NCI-H187 (cell line): ENCODE results near the gene TXNDC11.
A peak's percentile ranks its signal among the peaks of the same experiment; 100 is the strongest.

ENCODE experiments used
- DNase-seq, 2 experiments: peaks; one replicate each; lab custom pipeline; 2025; lab: John Stamatoyannopoulos, UW

Gene TXNDC11

DNA sequence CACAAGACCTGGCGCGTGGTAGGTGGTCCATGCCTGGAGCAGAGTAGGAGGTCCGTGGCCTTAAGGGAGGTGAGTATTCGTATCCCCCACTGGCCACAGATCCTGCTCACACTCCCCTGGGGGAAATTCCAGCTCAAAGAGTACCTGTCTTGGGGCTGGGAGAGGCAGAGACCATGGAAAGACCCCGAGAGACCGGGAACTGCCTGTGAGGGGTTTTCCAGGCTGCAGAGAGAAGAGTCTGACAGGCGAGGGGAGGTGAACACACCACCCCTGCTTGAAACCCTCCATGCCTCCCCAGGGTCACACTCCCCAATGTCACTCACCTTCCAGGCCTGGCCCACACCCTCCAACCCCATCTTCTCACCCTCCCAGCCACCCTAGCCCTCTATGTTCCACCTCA, 87.0 kb downstream of the TXNDC11 start:
- no peak for DNase-seq

GRCh38 chr16:11651796-11652195, 90.9 kb downstream of the TXNDC11 start:
- DNase-seq, result no peak

- no peak for DNase-seq
Observed at GRCh38 chr16:11650641-11651591, 91.7 kb downstream of the TXNDC11 start.

DNA sequence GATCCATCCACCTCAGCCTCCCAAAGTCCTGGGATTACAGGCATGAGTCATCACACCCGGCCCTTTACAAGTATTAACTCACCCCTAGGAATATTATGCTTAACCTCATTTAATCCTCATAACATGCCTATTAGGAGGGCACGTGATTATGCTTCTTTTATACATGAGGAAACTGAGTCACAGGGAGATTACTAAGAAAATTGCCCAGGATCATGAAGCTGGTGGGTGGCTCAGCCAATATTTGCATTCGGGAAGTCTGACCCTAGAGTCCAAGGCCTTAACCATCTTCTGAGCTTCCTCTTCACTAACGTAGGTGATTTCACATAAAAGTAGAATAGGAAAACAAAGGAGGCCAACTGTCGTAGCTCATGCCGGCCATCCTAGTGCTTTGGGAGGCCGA, 93.4 kb downstream of the TXNDC11 start:
- no peak for DNase-seq

- DNase-seq, result no peak
Observed at GRCh38 chr16:11642765-11643116, 99.9 kb downstream of the TXNDC11 start.

DNA sequence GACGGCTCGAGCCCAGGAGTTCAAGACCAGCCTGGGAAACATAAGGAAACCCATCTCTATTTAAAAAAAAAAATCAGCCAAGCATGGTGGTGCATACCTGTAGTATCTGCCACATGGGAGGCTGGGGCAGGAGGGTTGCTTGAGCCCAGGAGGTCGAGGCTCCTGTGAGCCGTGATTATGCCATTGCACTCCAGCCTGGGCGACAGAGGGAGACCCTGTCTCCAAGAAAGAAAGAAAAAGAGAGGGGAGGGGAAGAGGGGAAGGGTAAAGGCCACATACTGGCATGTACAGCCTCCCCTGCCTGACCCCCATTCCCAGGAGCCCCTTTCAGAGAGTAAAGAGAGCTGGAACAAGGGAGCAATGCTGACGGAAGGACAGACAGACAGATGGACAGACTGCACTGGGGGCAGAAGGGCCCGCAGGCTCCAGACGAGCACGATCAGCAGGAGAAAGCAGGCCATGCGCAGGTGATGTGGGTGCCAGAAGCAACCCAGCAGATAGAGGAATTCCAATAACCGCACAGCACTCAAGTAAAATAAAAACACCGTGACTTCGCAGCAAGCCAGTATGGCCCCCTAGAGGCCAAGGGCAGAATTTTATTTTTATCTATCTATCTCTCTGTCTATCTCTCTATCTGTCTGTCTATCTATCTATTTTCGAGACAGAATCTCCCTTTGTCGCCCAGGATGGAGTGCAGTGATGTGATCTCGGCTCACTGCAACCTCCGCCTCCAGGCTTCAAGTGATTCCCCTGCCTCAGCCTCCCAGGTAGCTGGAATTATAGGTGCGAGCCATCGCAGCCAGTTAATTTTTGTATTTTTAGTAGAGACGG, 101.5 kb downstream of the TXNDC11 start:
- DNase-seq, result peak in 1 of 2 experiments; percentile 3

DNA sequence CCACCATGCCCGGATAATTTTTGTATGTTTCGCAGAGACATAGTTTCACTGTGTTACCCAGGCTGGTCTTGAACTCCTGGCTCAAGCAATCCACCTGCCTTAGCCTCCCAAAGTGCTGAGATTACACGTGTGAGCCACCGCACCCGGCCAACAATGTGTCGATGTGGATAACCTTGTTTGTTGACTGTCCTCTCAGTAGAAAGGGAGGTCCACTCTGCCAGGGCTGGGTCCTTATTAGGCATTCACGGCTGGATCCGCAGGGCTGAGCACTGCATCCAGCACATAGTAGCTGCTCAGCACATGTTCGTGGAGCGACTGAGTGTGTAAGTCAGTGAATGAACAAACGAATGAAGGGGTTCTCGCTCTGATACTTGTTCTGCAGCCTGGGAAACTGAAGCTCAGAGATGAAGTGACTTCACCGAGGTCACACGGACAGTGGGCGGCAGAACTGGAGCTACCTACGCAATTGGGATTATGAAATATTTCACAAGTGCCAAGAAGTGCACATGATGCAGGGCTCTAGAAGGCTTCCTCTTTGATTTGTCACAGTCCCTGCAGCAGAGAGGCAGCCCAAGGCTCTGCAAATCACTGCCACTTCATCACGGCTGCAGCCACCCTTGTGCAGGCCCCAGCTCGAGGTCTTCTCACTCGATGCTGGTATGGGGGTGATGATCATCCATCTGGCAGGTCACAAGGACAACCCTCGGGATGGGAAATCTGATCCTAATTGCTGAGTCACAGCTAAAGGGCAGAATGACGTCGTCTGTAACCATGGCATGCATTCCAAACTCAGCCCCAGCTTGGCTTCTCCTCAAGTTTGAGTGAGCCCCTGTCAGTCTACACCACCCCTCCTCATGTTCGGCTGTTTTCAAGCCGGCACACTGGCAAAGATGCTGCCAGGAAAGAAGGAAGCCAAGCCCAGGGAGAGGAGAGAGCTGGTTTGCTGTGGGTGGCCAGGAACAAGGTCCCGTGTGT, 102.4 kb downstream of the TXNDC11 start:
- no peak for DNase-seq

DNA sequence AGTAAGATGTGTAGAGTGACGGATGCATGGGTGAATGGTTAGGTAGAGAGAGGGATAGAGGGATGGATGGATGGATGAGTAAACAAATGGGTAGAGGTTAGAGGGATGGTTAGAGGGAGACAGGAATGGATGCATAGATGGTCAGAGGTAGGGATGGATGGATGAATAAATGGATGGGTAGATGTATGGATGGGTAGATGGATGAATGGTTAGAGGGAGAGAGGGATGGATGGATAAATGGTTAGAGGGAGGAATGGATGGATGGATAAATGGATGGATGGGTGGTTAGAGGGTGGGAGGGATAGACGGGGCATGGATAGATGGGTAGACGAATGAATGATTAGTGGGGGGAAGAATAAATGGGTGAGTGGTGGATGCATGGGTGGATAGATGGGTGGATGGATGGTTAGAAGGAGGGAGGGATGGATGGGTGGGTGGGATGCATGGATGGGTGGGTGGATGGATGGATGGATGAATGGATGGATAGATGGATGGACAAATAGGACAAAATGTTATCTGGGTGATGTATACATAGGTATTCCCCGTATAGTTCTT, 103.6 kb downstream of the TXNDC11 start:
- DNase-seq, result no peak

GRCh38 chr16:11638140-11638539, 104.5 kb downstream of the TXNDC11 start:
- DNase-seq, result no peak

DNA sequence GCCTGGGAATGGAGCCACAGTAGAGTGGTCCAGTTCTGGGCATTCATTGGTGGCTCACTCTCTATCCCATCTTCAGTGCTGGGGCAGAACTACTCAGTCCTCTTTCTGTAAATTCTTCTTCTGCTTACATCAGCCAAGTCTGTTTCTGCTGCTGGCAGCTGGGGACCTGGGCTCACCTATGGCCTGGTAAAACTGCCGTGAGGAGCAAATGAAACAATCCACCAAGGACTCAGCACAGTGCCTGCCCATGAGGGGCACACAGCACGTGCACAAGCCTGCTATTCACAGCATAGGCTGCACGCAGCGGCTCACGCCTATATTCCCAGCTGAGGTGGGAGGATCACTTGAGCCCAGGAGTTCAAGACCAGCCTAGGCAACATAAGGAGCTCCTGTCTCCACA, 105.3 kb downstream of the TXNDC11 start:
- DNase-seq, result no peak

DNA sequence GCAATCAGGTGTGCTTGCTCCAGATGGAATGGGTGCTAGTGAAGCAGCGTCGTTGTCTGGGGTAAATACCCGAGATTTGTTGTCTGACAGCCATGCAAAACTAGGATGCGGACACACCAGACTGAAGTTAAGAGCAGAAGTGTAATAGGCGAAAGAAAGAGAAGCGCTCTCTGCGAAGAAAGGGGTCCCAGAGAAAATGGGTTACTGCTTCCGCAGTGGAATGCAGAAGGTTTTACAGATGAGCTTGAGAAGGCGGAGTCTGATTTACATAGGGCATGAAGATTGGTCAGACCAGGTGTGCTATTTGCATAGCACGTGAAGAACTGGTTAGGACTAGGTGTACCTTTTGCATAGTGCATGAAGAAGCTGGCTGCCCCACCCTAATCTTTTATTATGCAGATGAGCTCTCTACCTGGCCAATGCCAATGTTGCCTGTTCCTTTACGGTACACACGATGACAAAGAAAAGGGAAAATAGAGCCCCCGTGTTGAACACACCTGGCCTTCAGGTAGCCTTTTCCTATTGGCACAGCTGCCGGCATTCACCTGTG, 106.4 kb downstream of the TXNDC11 start:
- peak; percentile 30 to 33 for DNase-seq

- DNase-seq, result no peak
Observed at GRCh38 chr16:11635679-11636171, 106.9 kb downstream of the TXNDC11 start.

- DNase-seq, result no peak
Observed at GRCh38 chr16:11635113-11635652, 107.5 kb downstream of the TXNDC11 start.

GRCh38 chr16:11634312-11634711, 108.3 kb downstream of the TXNDC11 start:
- no peak for DNase-seq

GRCh38 chr16:11633113-11633512, 109.5 kb downstream of the TXNDC11 start:
- no peak for DNase-seq

GRCh38 chr16:11632455-11632939, 110.2 kb downstream of the TXNDC11 start:
- no peak for DNase-seq

GRCh38 chr16:11631214-11631613, 111.4 kb downstream of the TXNDC11 start:
- no peak for DNase-seq

GRCh38 chr16:11630768-11631056, 111.9 kb downstream of the TXNDC11 start:
- DNase-seq, result no peak

- no peak for DNase-seq
Observed at GRCh38 chr16:11630046-11630767, 112.5 kb downstream of the TXNDC11 start.
